Prostate gland (tissue), 2 donors: ENCODE data around the gene CEBPG. TPM values are rescaled to one million over a fixed set of nuclear protein-coding genes. Genes with fewer than 3 reads are reported as not detected.
A peak's percentile ranks its signal among the peaks of the same experiment; 100 is the strongest.

Experiments
- DNase-seq: peaks from one replicate; pipeline ENCODE4 v3.0.0-alpha.2; 2019; ENCODE audit warnings: low spot score
- H3K27ac ChIP-seq, 2 donors: fragments of 200-600 bp; sonication (generic); 2 replicates each; pipeline ENCODE4 v1.5.1; 2017 to 2019
- H3K27me3 ChIP-seq: fragments of 200-600 bp; sonication (generic); replicated peaks from 2 replicates; pipeline ENCODE4 v1.5.1; 2019; ENCODE audit not compliant: insufficient read depth
- H3K36me3 ChIP-seq, 2 donors: fragments of 200-600 bp; sonication (generic); 1 replicate in 1 of 2; 2 replicates in 1 of 2; pipeline versions ENCODE4 v1.5.1 to v1.8.1; 2017 to 2019
- H3K4me1 ChIP-seq: fragments of 200-600 bp; sonication (generic); replicated peaks from 2 replicates; pipeline ENCODE4 v1.5.1; 2019
- H3K4me3 ChIP-seq, 2 donors: fragments of 200-600 bp; sonication (generic); 2 replicates each; pipeline ENCODE4 v1.5.1; 2017 to 2019
- H3K9me3 ChIP-seq: fragments of 200-600 bp; sonication (generic); 2 replicates; pipeline ENCODE4 v1.5.1; 2017
- POLR2A ChIP-seq: fragments of 450-650 bp; IDR thresholded peaks from one replicate; pipeline ENCODE4 v1.6.1; 2016; ENCODE audit warnings: antibody characterized with exemption, mild to moderate bottlenecking
- POLR2AphosphoS5 ChIP-seq: sonication (generic); formaldehyde crosslinking; IDR thresholded peaks from one replicate; pipeline ENCODE4 v1.6.1; 2017; ENCODE audit warnings: antibody characterized with exemption
- WGBS: methylation state at CpG from one replicate; pipeline ENCODE4 v1.1.5; 2018; 5-methylcytosine and 5-hydroxymethylcytosine counted together
- intact Hi-C: fragments of 100-400 bp; cut with DNase I; formaldehyde crosslinking; loops from one replicate; pipeline ENCODE4 v1.14.2; 2022
- total RNA-seq, 2 donors: library from RNA; depleted of rRNA; stranded (reverse); fragments of >200 nt; gene quantifications; one replicate each; pipeline ENCODE4 v1.1.0, GENCODE V29; 2016
- TF ChIP-seq, protein P1 (sequence below), 4 experiments: fragments of 200-600 bp in 2 of 4; fragments of 450-650 bp in 2 of 4; sonication (generic) in 2 of 4; IDR thresholded peaks; 1 replicate in 3 of 4; 2 replicates in 1 of 4; pipeline ENCODE4 v1.5.1; 2016 to 2019; ENCODE audit warnings: antibody characterized with exemption in 4 of 4, mild to moderate bottlenecking in 2 of 4, moderate library complexity in 2 of 4

The CEBPG gene
- total RNA-seq, 2 donors from 2014 or later, result 15.7 to 19.7 TPM

DNA sequence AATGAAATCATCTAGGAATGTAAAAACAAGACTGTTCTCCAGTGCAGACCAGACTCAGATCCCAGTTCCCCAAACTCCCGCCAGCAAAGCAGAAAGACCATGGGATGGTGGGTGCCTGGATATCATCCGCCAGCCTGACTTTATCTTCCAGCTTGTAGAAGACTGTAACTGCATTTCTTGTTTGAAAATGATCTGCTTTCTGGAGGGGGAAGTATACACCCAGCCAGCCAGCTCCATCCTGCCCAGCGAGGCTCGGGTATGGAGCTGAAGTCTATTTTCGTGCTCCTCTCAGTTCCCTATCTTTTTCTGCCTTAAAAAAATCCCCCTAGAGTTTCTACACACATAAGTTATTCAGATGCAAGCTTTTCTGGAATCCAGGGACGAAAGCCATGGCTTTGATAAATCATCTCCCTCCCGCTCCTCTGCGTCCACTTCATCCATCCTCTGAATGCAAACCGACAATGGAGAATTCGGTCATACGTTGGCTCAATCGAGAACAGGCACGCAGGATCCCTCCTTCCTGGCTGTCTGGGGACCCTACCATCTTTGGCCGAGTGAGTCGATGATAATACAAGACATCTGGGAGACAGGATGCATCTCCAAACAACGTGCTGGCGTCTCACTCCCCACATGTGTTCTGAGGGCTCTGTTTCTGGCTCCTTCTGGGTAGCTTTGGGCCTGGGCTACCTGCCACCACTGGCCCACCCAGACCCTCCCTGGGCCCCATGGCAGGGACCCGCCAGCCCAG is 31.2 kb downstream of the CEBPG start:
- no peaks in the 10 kb centered on the region for H3K36me3 ChIP-seq
- TF ChIP-seq POLR2A (no peak), POLR2AphosphoS5 (no peak)
- TF ChIP-seq, protein P1, sequence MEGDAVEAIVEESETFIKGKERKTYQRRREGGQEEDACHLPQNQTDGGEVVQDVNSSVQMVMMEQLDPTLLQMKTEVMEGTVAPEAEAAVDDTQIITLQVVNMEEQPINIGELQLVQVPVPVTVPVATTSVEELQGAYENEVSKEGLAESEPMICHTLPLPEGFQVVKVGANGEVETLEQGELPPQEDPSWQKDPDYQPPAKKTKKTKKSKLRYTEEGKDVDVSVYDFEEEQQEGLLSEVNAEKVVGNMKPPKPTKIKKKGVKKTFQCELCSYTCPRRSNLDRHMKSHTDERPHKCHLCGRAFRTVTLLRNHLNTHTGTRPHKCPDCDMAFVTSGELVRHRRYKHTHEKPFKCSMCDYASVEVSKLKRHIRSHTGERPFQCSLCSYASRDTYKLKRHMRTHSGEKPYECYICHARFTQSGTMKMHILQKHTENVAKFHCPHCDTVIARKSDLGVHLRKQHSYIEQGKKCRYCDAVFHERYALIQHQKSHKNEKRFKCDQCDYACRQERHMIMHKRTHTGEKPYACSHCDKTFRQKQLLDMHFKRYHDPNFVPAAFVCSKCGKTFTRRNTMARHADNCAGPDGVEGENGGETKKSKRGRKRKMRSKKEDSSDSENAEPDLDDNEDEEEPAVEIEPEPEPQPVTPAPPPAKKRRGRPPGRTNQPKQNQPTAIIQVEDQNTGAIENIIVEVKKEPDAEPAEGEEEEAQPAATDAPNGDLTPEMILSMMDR (IDR thresholded peaks at IDR 0.05), result no peak
- 78% methylated on average over 18 of the region's 18 CpGs for WGBS
- no peak overlapping the region for H3K27ac ChIP-seq
- no peak overlapping the region for H3K4me3 ChIP-seq
- no peaks in the 10 kb centered on the region for H3K4me1 ChIP-seq
- H3K9me3 ChIP-seq, result no peaks in the 10 kb centered on the region
- H3K27me3 ChIP-seq, result no peaks in the 10 kb centered on the region
- no peak for DNase-seq
- intact Hi-C loops, result loop anchor here (10.0 kb wide), 1 partner anchor 260 kb away; no protein-coding TSS in a partner anchor

DNA sequence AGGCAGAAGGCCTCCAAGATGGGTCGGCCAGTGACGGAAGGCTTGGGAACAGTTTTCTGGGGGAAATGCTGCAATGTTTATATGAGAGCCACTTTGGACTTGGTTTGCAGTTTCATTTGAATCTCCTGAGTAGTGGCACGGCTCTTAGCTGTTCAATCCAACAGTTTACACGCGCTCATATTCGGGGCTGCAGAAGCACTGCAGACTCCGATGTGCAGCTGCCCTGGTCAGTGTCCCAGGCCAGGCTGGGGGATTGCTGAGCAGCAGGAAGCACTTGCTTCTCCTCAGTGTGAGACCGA is 31.7 kb downstream of the CEBPG start:
- Histone ChIP-seq H3K4me1 (no peaks in the 10 kb centered on the region), H3K36me3 (no peaks in the 10 kb centered on the region), H3K4me3 (no peak overlapping the region), H3K9me3 (no peaks in the 10 kb centered on the region), H3K27me3 (no peaks in the 10 kb centered on the region), H3K27ac (no peak overlapping the region)
- DNase-seq, result no peak
- intact Hi-C loops, result loop anchor here (10.0 kb wide), 1 partner anchor 260 kb away; no protein-coding TSS in a partner anchor
- TF ChIP-seq POLR2A (no peak), POLR2AphosphoS5 (no peak)
- TF ChIP-seq, protein P1 (IDR thresholded peaks at IDR 0.05), result no peak
- WGBS, result 71% methylated on average over 8 of the region's 8 CpGs

DNA sequence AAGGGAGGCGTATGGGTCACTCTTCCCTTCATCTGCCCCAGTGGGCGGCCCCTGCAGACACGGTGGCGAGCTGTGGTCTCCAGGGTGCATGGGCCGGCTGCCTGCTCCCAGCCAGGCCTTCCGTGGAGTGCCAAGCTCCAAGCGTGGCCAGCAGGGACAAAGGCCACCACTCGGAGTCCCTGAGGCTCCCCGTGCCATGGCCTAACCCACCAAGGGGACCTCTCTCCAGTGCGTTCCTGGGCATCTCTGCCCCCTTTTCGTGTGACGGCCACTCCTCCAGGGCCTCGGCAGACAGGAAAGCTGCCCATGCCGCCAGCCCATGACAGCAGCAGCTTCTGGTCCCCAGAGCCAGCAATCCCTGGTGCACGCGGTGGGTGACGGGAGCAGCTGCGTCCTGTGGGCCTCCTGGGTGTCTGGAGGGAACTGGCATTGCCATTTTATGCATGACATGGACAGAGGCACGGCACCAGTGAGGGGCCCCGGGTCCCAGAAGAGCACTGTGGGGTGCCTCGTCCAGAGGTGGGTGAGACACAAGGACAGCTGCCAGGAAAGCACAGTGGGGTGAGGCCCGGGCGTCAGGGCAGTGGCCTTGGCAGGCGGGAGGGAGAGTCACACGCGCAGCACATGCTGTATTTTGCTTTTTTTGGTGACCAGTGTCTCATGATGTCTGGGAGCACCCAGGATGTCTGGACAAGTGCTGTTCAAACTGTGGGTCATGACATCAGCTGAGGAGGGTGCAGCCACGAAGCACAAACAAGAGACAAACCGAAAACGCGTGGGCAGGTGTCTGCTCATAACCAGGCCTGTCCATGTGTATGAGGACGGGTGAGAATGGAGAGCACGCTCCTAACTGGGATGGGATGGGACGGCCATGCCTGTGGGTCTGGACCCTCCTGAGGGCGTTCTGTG is 32.3 kb downstream of the CEBPG start:
- 88% methylated on average over 34 of the region's 34 CpGs for WGBS
- intact Hi-C loops, result loop anchor here (10.0 kb wide), 1 partner anchor 261 kb away; no protein-coding TSS in a partner anchor

DNA sequence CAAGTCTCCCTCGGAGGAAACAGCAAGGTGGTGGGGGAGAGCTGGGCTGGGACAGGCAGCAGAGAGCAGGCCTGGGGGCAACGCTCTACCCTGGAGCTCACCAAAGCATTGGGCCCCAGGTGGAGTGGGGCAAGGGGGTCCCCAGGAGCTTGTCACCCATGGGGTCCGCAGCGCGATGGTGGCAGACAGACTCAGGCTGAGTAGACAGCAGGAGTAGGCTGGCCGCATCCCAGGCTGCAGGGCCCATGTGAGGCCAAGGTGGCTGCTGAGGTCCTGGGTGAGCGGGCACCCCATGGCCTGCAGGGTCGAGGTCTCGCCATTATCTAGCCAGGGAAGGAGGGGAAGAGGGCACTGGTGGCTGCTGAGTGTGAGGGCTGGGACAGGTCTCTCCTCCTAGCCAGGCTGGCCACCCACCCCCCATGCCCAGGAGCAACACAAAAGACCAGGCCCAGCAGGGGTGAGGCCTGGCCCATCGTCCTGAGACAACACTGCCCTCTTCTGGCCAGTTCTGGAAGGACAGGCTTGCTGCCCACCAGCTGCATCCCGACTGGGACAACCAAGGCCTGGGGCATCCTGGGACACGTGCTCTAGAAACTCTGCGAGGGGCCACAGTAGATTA is 33.1 kb downstream of the CEBPG start:
- intact Hi-C loops, result loop anchor here (1.0 to 10.0 kb wide), 2 partner anchors 166 to 262 kb away; no protein-coding TSS in a partner anchor
- Histone ChIP-seq H3K27ac (no peak overlapping the region), H3K9me3 (no peaks in the 10 kb centered on the region), H3K4me3 (no peak overlapping the region), H3K36me3 (no peaks in the 10 kb centered on the region), H3K27me3 (no peaks in the 10 kb centered on the region), H3K4me1 (no peaks in the 10 kb centered on the region)
- TF ChIP-seq POLR2AphosphoS5 (peak; percentile 9), POLR2A (no peak)
- TF ChIP-seq, protein P1 (IDR thresholded peaks at IDR 0.05), result peak; percentile 96 to 98 (median 96)
- 65% methylated on average over 13 of the region's 13 CpGs for WGBS
- peak; percentile 57 for DNase-seq

More for the DNA sequence above, 32.3 kb downstream of the CEBPG start:
- no peak overlapping the region for H3K27ac ChIP-seq
- DNase-seq, result no peak
- H3K4me1 ChIP-seq, result no peaks in the 10 kb centered on the region
- TF ChIP-seq POLR2AphosphoS5 (no peak), POLR2A (no peak)
- TF ChIP-seq, protein P1 (IDR thresholded peaks at IDR 0.05), result no peak
- H3K36me3 ChIP-seq, result no peaks in the 10 kb centered on the region
- H3K27me3 ChIP-seq, result no peaks in the 10 kb centered on the region
- no peaks in the 10 kb centered on the region for H3K9me3 ChIP-seq
- H3K4me3 ChIP-seq, result no peak overlapping the region
